GM12878 (cell line): ENCODE data around the gene PDE6C. TPM values are rescaled to one million over a fixed set of nuclear protein-coding genes. Genes with fewer than 3 reads are reported as not detected.

Source experiments
- BHLHE40 ChIP-seq, 2 experiments: fragments of 450-650 bp in 1 of 2; IDR thresholded peaks; 2 replicates each; pipeline ENCODE4 v1.6.1; 2011 to 2017; ENCODE audit warnings: low read depth in 2 of 2, borderline replicate concordance in 1 of 2, improper control_type of control experiment in 1 of 2, low read length in 1 of 2, mild to moderate bottlenecking in 1 of 2
- CUX1 ChIP-seq: IDR thresholded peaks from 2 replicates; pipeline ENCODE4 v1.6.1; 2012; ENCODE audit warnings: improper control_type of control experiment, low read depth, low read length; ENCODE audit not compliant: insufficient replicate concordance
- FOXK2 ChIP-seq: fragments of 450-650 bp; IDR thresholded peaks from 2 replicates; pipeline ENCODE4 v1.6.1; 2017; ENCODE audit warnings: mild to moderate bottlenecking, moderate library complexity
- FOXM1 ChIP-seq: IDR thresholded peaks from 2 replicates; pipeline ENCODE4 v1.6.1; 2012; ENCODE audit warnings: low read depth, mild to moderate bottlenecking, inconsistent platforms, low read length, moderate library complexity
- KLF5 ChIP-seq: fragments of 450-650 bp; IDR thresholded peaks from 2 replicates; pipeline ENCODE4 v1.6.1; 2014; ENCODE audit warnings: mild to moderate bottlenecking; ENCODE audit not compliant: partially characterized antibody
- MXI1 ChIP-seq: fragments of 150-350 bp; IDR thresholded peaks from 2 replicates; pipeline ENCODE4 v1.6.1; 2011; ENCODE audit warnings: low read depth, mild to moderate bottlenecking, inconsistent platforms, low read length, improper control_type of control experiment
- MYB ChIP-seq: fragments of 150-350 bp; IDR thresholded peaks from 2 replicates; pipeline ENCODE4 v1.6.1; 2014; ENCODE audit warnings: mild to moderate bottlenecking, low read depth, low read length, borderline replicate concordance
- NFIC ChIP-seq: IDR thresholded peaks from 2 replicates; pipeline ENCODE4 v1.6.1; 2012; ENCODE audit warnings: low read depth, mild to moderate bottlenecking, inconsistent platforms, low read length, moderate library complexity
- ZBED1 ChIP-seq: IDR thresholded peaks from 2 replicates; pipeline ENCODE4 v1.6.1; 2016; ENCODE audit warnings: borderline replicate concordance
- ZBTB4 ChIP-seq: fragments of 450-650 bp; formaldehyde crosslinking; IDR thresholded peaks from 2 replicates; pipeline ENCODE4 v1.4.0; 2022; ENCODE audit warnings: mild to moderate bottlenecking, moderate library complexity
- ZNF207 ChIP-seq: fragments of 450-650 bp; IDR thresholded peaks from 2 replicates; pipeline ENCODE4 v1.6.1; 2014; ENCODE audit warnings: antibody characterized with exemption, mild to moderate bottlenecking, borderline replicate concordance
- polyA plus RNA-seq, 11 experiments: library from polyadenylated mRNA; depleted of rRNA in 4 of 11; unstranded in 6 of 11; stranded (reverse) in 5 of 11; fragments of >200 nt; fragmentation: Nextera tagmentation in 4 of 11; fragmentation: Illumina TruSeq in 1 of 11; extraction: Ambion mirVana in 4 of 11; extraction: Trizol in 1 of 11; gene quantifications; 1 replicate in 1 of 11; 2 replicates in 10 of 11; pipeline versions ENCODE4 v1.2.1 to v1.2.3, GENCODE V29; 2011 to 2016; ENCODE audit warnings: inconsistent platforms in 2 of 11, missing spikeins in 2 of 11, low read depth in 1 of 11
- total RNA-seq, 4 experiments: library from RNA; depleted of rRNA in 3 of 4; stranded (reverse); fragments of >200 nt in 3 of 4; fragmentation: Illumina TruSeq in 1 of 4; extraction: Trizol in 1 of 4; gene quantifications; 2 replicates each; pipeline versions ENCODE4 v1.2.1 to v1.2.3, GENCODE V29; 2013 to 2021

PDE6C gene
- total and polyA plus RNA-seq, 10 of the 15 experiments (the other 5 are each of a cell fraction or from before 2014, with no cell fraction given), result not detected

GRCh38 chr10:93597075-93597599 lies 15.2 kb upstream of the PDE6C start (continued):
- TF ChIP-seq CUX1 (no peak), FOXK2 (no peak), BHLHE40 (IDR thresholded peaks at IDR 0.05; ENCODE audit: borderline replicate concordance in 1 of 2, low read depth in 2 of 2, low read length in 1 of 2) (no peak), MYB (no peak), ZBTB4 (no peak), ZNF207 (no peak), NFIC (no peak), FOXM1 (no peak), KLF5 (no peak), MXI1 (no peak), ZBED1 (no peak)
